ENCODE results near the gene TICRR. TPM values are rescaled to one million over a fixed set of nuclear protein-coding genes. Genes with fewer than 3 reads are reported as not detected.

TICRR gene
- total RNA-seq = not detected

- no peaks in the 10 kb centered on the region for H3K27me3 ChIP-seq
- no peak for TF ChIP-seq POLR2A (IDR thresholded peaks at IDR 0.05)
- TF ChIP-seq, protein P1, sequence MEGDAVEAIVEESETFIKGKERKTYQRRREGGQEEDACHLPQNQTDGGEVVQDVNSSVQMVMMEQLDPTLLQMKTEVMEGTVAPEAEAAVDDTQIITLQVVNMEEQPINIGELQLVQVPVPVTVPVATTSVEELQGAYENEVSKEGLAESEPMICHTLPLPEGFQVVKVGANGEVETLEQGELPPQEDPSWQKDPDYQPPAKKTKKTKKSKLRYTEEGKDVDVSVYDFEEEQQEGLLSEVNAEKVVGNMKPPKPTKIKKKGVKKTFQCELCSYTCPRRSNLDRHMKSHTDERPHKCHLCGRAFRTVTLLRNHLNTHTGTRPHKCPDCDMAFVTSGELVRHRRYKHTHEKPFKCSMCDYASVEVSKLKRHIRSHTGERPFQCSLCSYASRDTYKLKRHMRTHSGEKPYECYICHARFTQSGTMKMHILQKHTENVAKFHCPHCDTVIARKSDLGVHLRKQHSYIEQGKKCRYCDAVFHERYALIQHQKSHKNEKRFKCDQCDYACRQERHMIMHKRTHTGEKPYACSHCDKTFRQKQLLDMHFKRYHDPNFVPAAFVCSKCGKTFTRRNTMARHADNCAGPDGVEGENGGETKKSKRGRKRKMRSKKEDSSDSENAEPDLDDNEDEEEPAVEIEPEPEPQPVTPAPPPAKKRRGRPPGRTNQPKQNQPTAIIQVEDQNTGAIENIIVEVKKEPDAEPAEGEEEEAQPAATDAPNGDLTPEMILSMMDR (IDR thresholded peaks at IDR 0.05 in 4 of 5, conservative IDR thresholded peaks at IDR 0.05 in 1 of 5) = no peak
- DNase-seq = peak; percentile 94 to 97
- no peaks in the 10 kb centered on the region for H3K9me3 ChIP-seq
- H3K4me3 ChIP-seq = peak within 1 kb of the TSS; percentile 64 to 75 (median 68)
- peaks cover 6 to 8% of the 10 kb centered on the region in 2 donors for H3K4me1 ChIP-seq
- no peaks in the 10 kb centered on the region for H3K36me3 ChIP-seq
- in situ Hi-C loops (cut with MboI; ENCODE audit: low sequenced_read_pairs in 4 of 4) (no loop called here), intact Hi-C loops (cut with DNase I; ENCODE audit: low total_unique reads) (no loop called here)
- H3K27ac ChIP-seq = peak within 1 kb of the TSS in 1 of 4 donors; percentile 13
- ATAC-seq = peak; percentile 100
Measured at GRCh38 chr15:89575146-89575655, at the start of gene TICRR. Gene TICRR (plus strand): TSS chr15:89575469. CDS start chr15:89575587, 118 bp downstream.

GRCh38 chr15:89526181-89526580 lies 49.1 kb upstream of the TICRR start:
- no peak for DNase-seq

DNA sequence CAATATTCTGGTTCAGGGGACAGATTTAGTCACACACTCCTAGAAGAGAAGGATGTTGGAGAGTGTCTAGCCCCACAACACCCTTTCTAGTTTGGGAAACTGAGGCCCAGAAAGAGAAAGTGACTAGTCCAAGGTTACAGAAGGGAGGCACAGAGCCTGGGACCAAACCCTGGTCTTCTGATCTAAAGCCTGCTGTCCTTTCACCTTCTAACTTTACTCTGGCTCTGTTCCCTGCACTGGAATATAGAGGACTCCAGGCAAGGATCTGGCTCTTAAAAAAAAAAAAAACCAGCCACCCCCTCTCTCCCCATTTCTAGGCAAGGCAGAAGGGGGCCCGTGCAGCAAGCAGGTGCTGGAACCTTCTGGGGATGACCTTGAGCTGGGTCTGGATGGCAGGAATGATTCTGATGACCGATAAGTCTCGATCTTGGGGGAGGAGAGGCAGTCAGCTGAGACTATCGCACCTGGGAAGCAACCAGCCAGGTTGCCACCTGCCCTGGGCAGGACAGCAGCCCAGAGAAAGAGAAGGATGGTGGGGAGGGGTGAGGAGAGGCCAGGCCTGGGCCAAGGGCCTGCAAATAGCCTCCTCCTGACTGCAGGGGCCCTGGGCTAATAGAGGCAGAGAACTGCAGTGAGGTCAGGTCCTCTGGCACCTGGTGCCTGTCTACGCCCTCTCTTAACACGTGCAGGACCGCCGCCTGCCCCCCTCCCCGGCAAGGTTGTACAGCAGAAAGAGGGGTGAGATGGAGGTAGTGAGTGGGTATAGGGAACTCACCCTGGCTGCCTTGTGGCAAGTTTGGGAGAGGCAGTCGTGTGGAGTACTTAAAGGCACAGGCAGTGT lies 48.4 kb upstream of the TICRR start:
- Histone ChIP-seq H3K36me3 (no peaks in the 10 kb centered on the region), H3K4me3 (no peak overlapping the region), H3K4me1 (no peaks in the 10 kb centered on the region), H3K27me3 (no peaks in the 10 kb centered on the region), H3K27ac (no peak overlapping the region), H3K9me3 (no peaks in the 10 kb centered on the region)
- intact Hi-C loops (cut with DNase I; ENCODE audit: low total_unique reads) = no loop called here
- no peak for TF ChIP-seq POLR2A (IDR thresholded peaks at IDR 0.05)
- TF ChIP-seq, protein P1 (IDR thresholded peaks at IDR 0.05 in 4 of 5, conservative IDR thresholded peaks at IDR 0.05 in 1 of 5) = no peak
- in situ Hi-C loops (cut with MboI; ENCODE audit: low sequenced_read_pairs in 4 of 4) = no loop called here
- ATAC-seq (no peak), DNase-seq (no peak)

More at GRCh38 chr15:89526181-89526580, 49.1 kb upstream of the TICRR start:
- Histone ChIP-seq H3K27me3 (no peaks in the 10 kb centered on the region), H3K4me3 (no peak overlapping the region), H3K4me1 (no peaks in the 10 kb centered on the region), H3K27ac (no peak overlapping the region), H3K36me3 (no peaks in the 10 kb centered on the region), H3K9me3 (no peaks in the 10 kb centered on the region)
- in situ Hi-C loops (cut with MboI; ENCODE audit: low sequenced_read_pairs in 4 of 4) (no loop called here), intact Hi-C loops (cut with DNase I; ENCODE audit: low total_unique reads) (no loop called here)
- no peak for TF ChIP-seq POLR2A (IDR thresholded peaks at IDR 0.05)
- no peak for ATAC-seq

- Histone ChIP-seq H3K36me3 (no peaks in the 10 kb centered on the region), H3K27ac (no peak overlapping the region), H3K27me3 (no peaks in the 10 kb centered on the region), H3K4me1 (no peaks in the 10 kb centered on the region), H3K4me3 (no peak overlapping the region), H3K9me3 (no peaks in the 10 kb centered on the region)
- TF ChIP-seq POLR2A (IDR thresholded peaks at IDR 0.05) = no peak
- TF ChIP-seq, protein P1 (IDR thresholded peaks at IDR 0.05 in 4 of 5, conservative IDR thresholded peaks at IDR 0.05 in 1 of 5) = no peak
- in situ Hi-C loops (cut with MboI; ENCODE audit: low sequenced_read_pairs in 4 of 4) (no loop called here), intact Hi-C loops (cut with DNase I; ENCODE audit: low total_unique reads) (no loop called here)
- DNase-seq (no peak), ATAC-seq (no peak)
Measured at GRCh38 chr15:89528757-89529352, 46.4 kb upstream of the TICRR start.

DNA sequence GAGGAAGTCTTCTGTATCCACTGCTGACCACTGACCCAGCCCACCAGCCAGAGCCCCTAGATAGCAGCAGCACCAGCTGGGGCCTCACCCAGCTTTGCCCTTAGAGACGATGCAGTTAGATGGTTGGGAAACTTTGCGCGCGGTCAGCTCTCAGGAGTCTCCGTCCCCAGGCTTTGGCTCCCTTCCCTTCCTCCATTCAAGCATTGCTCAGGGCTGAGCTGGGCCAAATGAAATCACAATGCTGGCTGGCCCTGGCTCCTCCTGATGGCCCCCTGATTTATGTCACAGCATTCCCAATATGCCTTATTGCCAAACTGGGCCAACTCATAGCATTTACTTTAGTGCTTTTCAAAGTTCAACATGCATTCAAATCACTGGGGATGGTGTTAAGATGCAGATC lies 44.3 kb upstream of the TICRR start:
- TF ChIP-seq, protein P1 (IDR thresholded peaks at IDR 0.05 in 4 of 5, conservative IDR thresholded peaks at IDR 0.05 in 1 of 5) = no peak
- TF ChIP-seq POLR2A (IDR thresholded peaks at IDR 0.05) = no peak

More for the DNA sequence above, 44.3 kb upstream of the TICRR start:
- no peak for ATAC-seq
- intact Hi-C loops (cut with DNase I; ENCODE audit: low total_unique reads) = no loop called here
- Histone ChIP-seq H3K4me1 (no peaks in the 10 kb centered on the region), H3K27ac (no peak overlapping the region), H3K27me3 (no peaks in the 10 kb centered on the region), H3K4me3 (no peak overlapping the region), H3K36me3 (no peaks in the 10 kb centered on the region), H3K9me3 (no peaks in the 10 kb centered on the region)
- in situ Hi-C loops (cut with MboI; ENCODE audit: low sequenced_read_pairs in 4 of 4) = no loop called here
- DNase-seq = no peak
